ENCODE data around the gene NEDD9. TPM values are rescaled to one million over a fixed set of nuclear protein-coding genes. Genes with fewer than 3 reads are reported as not detected.

Gene NEDD9
- polyA plus RNA-seq, 1 donor (not counting 4 experiments of a cell fraction or from before 2014, with no cell fraction given), result 3.3 TPM

- no peak for FAIRE-seq
- DNase-seq (ENCODE audit: low read depth, low spot score), result no peak
- H3K4me1 ChIP-seq (ENCODE audit: control insufficient read depth, extremely low read depth, insufficient read depth, low read length), result peaks cover 52% of the 10 kb centered on the region
- no peaks in the 10 kb centered on the region for H3K27me3 ChIP-seq (ENCODE audit: control insufficient read depth, extremely low read depth, insufficient read depth, low read length)
- peak overlapping the region; percentile 32 for H2AFZ ChIP-seq (ENCODE audit: control insufficient read depth, low read length)
- H4K20me1 ChIP-seq (ENCODE audit: control insufficient read depth, extremely low read depth, insufficient read depth, low read length), result no peaks in the 10 kb centered on the region
- TF ChIP-seq CTCF (optimal IDR thresholded peaks at IDR 0.05 in 1 of 3, IDR thresholded peaks at IDR 0.05 in 1 of 3, conservative IDR thresholded peaks at IDR 0.05 in 1 of 3; ENCODE audit: extremely low read depth in 1 of 3, insufficient read depth in 2 of 3, low read length in 3 of 3), result no peak
- no peak for TF ChIP-seq EZH2 (IDR thresholded peaks at IDR 0.05; ENCODE audit: low read length)
- no peaks in the 10 kb centered on the region for H3K9me1 ChIP-seq (ENCODE audit: control insufficient read depth, extremely low read depth, insufficient read depth, low read length)
- dilution Hi-C loops (cut with MboI; ENCODE audit: extremely low pct_ligation_motif_present, low sequenced_read_pairs), result no loop called here
- peak overlapping the region; percentile 18 for H3K9ac ChIP-seq (ENCODE audit: control insufficient read depth, extremely low read depth, insufficient read depth, low read length)
- no peak overlapping the region for H3K4me3 ChIP-seq (ENCODE audit: control insufficient read depth in 2 of 3, extremely low read depth in 1 of 3, insufficient read depth in 2 of 3, low read depth in 1 of 3, low read length in 3 of 3)
- no peaks in the 10 kb centered on the region for H3K9me3 ChIP-seq (ENCODE audit: control insufficient read depth, low read depth, low read length)
- H3K79me2 ChIP-seq (ENCODE audit: control insufficient read depth, insufficient read depth, low read length), result no peaks in the 10 kb centered on the region
- H3K4me2 ChIP-seq (ENCODE audit: control insufficient read depth, extremely low read depth, insufficient read depth, low read depth, low read length), result no peak overlapping the region
- no peaks in the 10 kb centered on the region for H3K36me3 ChIP-seq (ENCODE audit: control insufficient read depth in 2 of 2, extremely low read depth in 1 of 2, insufficient read depth in 2 of 2, low read length in 2 of 2)
- peak overlapping the region; percentile 84 for H3K27ac ChIP-seq (ENCODE audit: control insufficient read depth, insufficient read depth, low read length)
Observed at GRCh38 chr6:11208267-11208666, 24.2 kb downstream of the NEDD9 start.

GRCh38 chr6:11207199-11207968 is 25.1 kb downstream of the NEDD9 start:
- Histone ChIP-seq H3K36me3 (ENCODE audit: control insufficient read depth in 2 of 2, extremely low read depth in 1 of 2, insufficient read depth in 2 of 2, low read length in 2 of 2) (no peaks in the 10 kb centered on the region), H3K9ac (ENCODE audit: control insufficient read depth, extremely low read depth, insufficient read depth, low read length) (peak overlapping the region; percentile 59), H3K4me2 (ENCODE audit: control insufficient read depth, extremely low read depth, insufficient read depth, low read depth, low read length) (peak overlapping the region; percentile 66), H4K20me1 (ENCODE audit: control insufficient read depth, extremely low read depth, insufficient read depth, low read length) (no peaks in the 10 kb centered on the region), H3K27ac (ENCODE audit: control insufficient read depth, insufficient read depth, low read length) (peak overlapping the region; percentile 84), H2AFZ (ENCODE audit: control insufficient read depth, low read length) (no peak overlapping the region), H3K4me1 (ENCODE audit: control insufficient read depth, extremely low read depth, insufficient read depth, low read length) (peaks cover 46% of the 10 kb centered on the region), H3K4me3 (ENCODE audit: control insufficient read depth in 2 of 3, extremely low read depth in 1 of 3, insufficient read depth in 2 of 3, low read depth in 1 of 3, low read length in 3 of 3) (peak overlapping the region in 1 of 3 experiments; percentile 5), H3K9me3 (ENCODE audit: control insufficient read depth, low read depth, low read length) (no peaks in the 10 kb centered on the region), H3K79me2 (ENCODE audit: control insufficient read depth, insufficient read depth, low read length) (no peaks in the 10 kb centered on the region), H3K27me3 (ENCODE audit: control insufficient read depth, extremely low read depth, insufficient read depth, low read length) (no peaks in the 10 kb centered on the region), H3K9me1 (ENCODE audit: control insufficient read depth, extremely low read depth, insufficient read depth, low read length) (no peaks in the 10 kb centered on the region)
- DNase-seq (ENCODE audit: low read depth, low spot score) (peak; percentile 96), FAIRE-seq (peak; percentile 94)
- dilution Hi-C loops (cut with MboI; ENCODE audit: extremely low pct_ligation_motif_present, low sequenced_read_pairs), result no loop called here
- no peak for TF ChIP-seq CTCF (optimal IDR thresholded peaks at IDR 0.05 in 1 of 3, IDR thresholded peaks at IDR 0.05 in 1 of 3, conservative IDR thresholded peaks at IDR 0.05 in 1 of 3; ENCODE audit: extremely low read depth in 1 of 3, insufficient read depth in 2 of 3, low read length in 3 of 3)
